ENCODE measurements around the gene ZNHIT2. TPM values are rescaled to one million over a fixed set of nuclear protein-coding genes. Genes with fewer than 3 reads are reported as not detected.

ZNHIT2 gene
- total and polyA plus RNA-seq, 2 of the 13 experiments (the other 11 are each of a cell fraction or from before 2014, with no cell fraction given): 1.1 to 6.5 TPM

- no peak for TF ChIP-seq DBP (CRISPR knock-in tag; IDR thresholded peaks at IDR 0.05; ENCODE audit: not compliant biosample characterization)
- TF ChIP-seq ZNF124 (CRISPR knock-in tag; IDR thresholded peaks at IDR 0.05): peak; percentile 83; the same call in 1 of the 2 replicates
- 0 out of 2 replicates have a peak, but pooled peaks have one; percentile 72 for TF ChIP-seq SMAD9 (CRISPR knock-in tag; IDR thresholded peaks at IDR 0.05)
- TF ChIP-seq ZNF776 (CRISPR knock-in tag; IDR thresholded peaks at IDR 0.05): no peak
- no peak for TF ChIP-seq ZNF569 (CRISPR knock-in tag; IDR thresholded peaks at IDR 0.05; ENCODE audit: borderline replicate concordance)
- TF ChIP-seq JUND (CRISPR knock-in tag; IDR thresholded peaks at IDR 0.05): no peak
- no peak for TF ChIP-seq CCDC6 (CRISPR knock-in tag; IDR thresholded peaks at IDR 0.05)
- no peak for TF ChIP-seq ZNF235 (CRISPR knock-in tag; IDR thresholded peaks at IDR 0.05; ENCODE audit: borderline replicate concordance)
- TF ChIP-seq PCBP1 (IDR thresholded peaks at IDR 0.05; ENCODE audit: borderline replicate concordance, low read depth, low read length): no peak
- no peak for TF ChIP-seq BRD4 (CRISPR knock-in tag; IDR thresholded peaks at IDR 0.05)
- TF ChIP-seq, protein P1, sequence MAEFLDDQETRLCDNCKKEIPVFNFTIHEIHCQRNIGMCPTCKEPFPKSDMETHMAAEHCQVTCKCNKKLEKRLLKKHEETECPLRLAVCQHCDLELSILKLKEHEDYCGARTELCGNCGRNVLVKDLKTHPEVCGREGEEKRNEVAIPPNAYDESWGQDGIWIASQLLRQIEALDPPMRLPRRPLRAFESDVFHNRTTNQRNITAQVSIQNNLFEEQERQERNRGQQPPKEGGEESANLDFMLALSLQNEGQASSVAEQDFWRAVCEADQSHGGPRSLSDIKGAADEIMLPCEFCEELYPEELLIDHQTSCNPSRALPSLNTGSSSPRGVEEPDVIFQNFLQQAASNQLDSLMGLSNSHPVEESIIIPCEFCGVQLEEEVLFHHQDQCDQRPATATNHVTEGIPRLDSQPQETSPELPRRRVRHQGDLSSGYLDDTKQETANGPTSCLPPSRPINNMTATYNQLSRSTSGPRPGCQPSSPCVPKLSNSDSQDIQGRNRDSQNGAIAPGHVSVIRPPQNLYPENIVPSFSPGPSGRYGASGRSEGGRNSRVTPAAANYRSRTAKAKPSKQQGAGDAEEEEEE (CRISPR knock-in tag; IDR thresholded peaks at IDR 0.05; ENCODE audit: borderline replicate concordance): no peak
- TF ChIP-seq U2AF2 (IDR thresholded peaks at IDR 0.05; ENCODE audit: low read depth, low read length): no peak
- no peak for TF ChIP-seq SNAPC5 (CRISPR knock-in tag; IDR thresholded peaks at IDR 0.05; ENCODE audit: borderline replicate concordance)
- no peak for TF ChIP-seq ZNF597 (CRISPR knock-in tag; IDR thresholded peaks at IDR 0.05)
- no peak for TF ChIP-seq ZNF768 (CRISPR knock-in tag; IDR thresholded peaks at IDR 0.05)
- no peak for TF ChIP-seq KLF13 (CRISPR knock-in tag; IDR thresholded peaks at IDR 0.05)
- peak in 1 of 2 experiments; percentile 76; a peak in 2 of 4 replicates for TF ChIP-seq KLF16 (CRISPR knock-in tag; IDR thresholded peaks at IDR 0.05)
- peak; percentile 77 for TF ChIP-seq THAP11 (CRISPR knock-in tag; IDR thresholded peaks at IDR 0.05)
- no peak for TF ChIP-seq ZKSCAN5 (CRISPR knock-in tag; IDR thresholded peaks at IDR 0.05)
- TF ChIP-seq, protein P2, sequence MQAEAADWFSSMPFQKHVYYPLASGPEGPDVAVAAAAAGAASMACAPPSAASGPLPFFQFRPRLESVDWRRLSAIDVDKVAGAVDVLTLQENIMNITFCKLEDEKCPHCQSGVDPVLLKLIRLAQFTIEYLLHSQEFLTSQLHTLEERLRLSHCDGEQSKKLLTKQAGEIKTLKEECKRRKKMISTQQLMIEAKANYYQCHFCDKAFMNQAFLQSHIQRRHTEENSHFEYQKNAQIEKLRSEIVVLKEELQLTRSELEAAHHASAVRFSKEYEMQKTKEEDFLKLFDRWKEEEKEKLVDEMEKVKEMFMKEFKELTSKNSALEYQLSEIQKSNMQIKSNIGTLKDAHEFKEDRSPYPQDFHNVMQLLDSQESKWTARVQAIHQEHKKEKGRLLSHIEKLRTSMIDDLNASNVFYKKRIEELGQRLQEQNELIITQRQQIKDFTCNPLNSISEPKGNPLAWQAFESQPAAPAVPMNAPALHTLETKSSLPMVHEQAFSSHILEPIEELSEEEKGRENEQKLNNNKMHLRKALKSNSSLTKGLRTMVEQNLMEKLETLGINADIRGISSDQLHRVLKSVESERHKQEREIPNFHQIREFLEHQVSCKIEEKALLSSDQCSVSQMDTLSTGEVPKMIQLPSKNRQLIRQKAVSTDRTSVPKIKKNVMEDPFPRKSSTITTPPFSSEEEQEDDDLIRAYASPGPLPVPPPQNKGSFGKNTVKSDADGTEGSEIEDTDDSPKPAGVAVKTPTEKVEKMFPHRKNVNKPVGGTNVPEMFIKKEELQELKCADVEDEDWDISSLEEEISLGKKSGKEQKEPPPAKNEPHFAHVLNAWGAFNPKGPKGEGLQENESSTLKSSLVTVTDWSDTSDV (CRISPR knock-in tag; IDR thresholded peaks at IDR 0.05): no peak
- no peak for TF ChIP-seq ZFYVE20 (CRISPR knock-in tag; IDR thresholded peaks at IDR 0.05; ENCODE audit: borderline replicate concordance, low read depth)
- no peak for TF ChIP-seq PCBP2 (optimal IDR thresholded peaks at IDR 0.05; ENCODE audit: low read depth, low read length, poor library complexity, severe bottlenecking)
- TF ChIP-seq NFKB2 (CRISPR knock-in tag; IDR thresholded peaks at IDR 0.05; ENCODE audit: borderline replicate concordance): peak; percentile 33; the same call in 1 of the 2 replicates
These were observed 48.2 kb upstream of the ZNHIT2 start (continued) for GRCh38 chr11:65165410-65166317.
